ENCODE data around the gene ATG101. TPM values are rescaled to one million over a fixed set of nuclear protein-coding genes. Genes with fewer than 3 reads are reported as not detected.

Gene ATG101
- total RNA-seq, 2 experiments from 2014 or later: 28.8 to 31.1 TPM

- H3K27ac Mint-ChIP-seq: no peak overlapping the region
- CTCF ChIA-PET: interaction anchor here (0.8 to 15.1 kb wide), 15 partner anchors 9 to 177 kb away, joined by 3 to 486 read pairs (median 5); partner anchors contain the start of genes ATG101 and NR4A1
Measured at GRCh38 chr12:52082669-52082987, 12.8 kb downstream of the ATG101 start.

DNA sequence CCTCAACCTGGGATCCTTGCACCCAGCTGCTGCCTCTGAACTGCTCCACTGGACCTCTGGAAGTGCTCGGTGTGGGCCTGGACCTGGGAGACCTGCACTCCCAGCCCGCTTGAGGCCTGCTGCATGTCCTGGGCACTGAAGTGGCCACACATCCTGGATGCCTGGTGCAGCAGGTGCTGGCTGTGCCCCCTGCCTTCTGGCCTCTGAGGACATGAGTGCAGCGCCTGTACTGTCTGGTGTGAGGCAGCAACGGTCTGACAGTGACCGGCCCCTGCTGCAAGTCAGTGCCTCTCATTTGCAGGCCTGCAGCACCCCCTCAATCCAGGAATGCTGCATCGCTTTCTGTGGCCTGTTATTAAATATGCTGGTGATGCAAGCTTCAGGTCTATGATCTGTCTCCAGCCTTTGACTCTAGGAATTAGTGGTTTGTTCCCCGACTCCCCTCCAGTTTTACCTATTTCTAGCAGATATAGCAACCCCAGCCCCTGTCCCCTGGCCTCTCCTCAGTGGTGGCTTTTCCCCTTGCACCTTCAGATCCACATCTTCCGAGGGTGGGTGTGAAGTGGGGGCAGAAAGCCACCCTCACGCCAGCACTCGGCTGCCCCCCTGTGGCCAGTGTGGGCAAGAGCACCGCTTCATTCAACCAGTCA lies 13.3 kb downstream of the ATG101 start:
- Mint-ChIP-seq H3K27me3 (ENCODE audit: low read depth) (peaks cover 8% of the 10 kb centered on the region), H3K4me3 (no peak overlapping the region), H3K36me3 (ENCODE audit: low read depth) (peaks cover 1% of the 10 kb centered on the region), H3K9me3 (ENCODE audit: insufficient read depth) (no peaks in the 10 kb centered on the region), H3K27ac (no peak overlapping the region), H3K4me1 (ENCODE audit: low read depth) (peaks cover 18% of the 10 kb centered on the region)
- ATAC-seq (peak; percentile 83), DNase-seq (peak; percentile 78)
- ChIA-PET CTCF (interaction anchor here (0.8 to 15.1 kb wide), 15 partner anchors 8 to 177 kb away, joined by 3 to 486 read pairs (median 5); partner anchors contain the start of genes ATG101 and NR4A1), POLR2A (interaction anchor here (3.2 kb wide), 1 partner anchor 58 kb away, joined by 9 read pairs; no protein-coding TSS in a partner anchor)

More at GRCh38 chr12:52082669-52082987, 12.8 kb downstream of the ATG101 start:
- POLR2A ChIA-PET: interaction anchor here (3.2 kb wide), 1 partner anchor 57 kb away, joined by 9 read pairs; no protein-coding TSS in a partner anchor
- no peak for ATAC-seq
- Mint-ChIP-seq H3K27me3 (ENCODE audit: low read depth) (peaks cover 3% of the 10 kb centered on the region), H3K9me3 (ENCODE audit: insufficient read depth) (no peaks in the 10 kb centered on the region), H3K36me3 (ENCODE audit: low read depth) (peaks cover 6% of the 10 kb centered on the region), H3K4me3 (no peak overlapping the region), H3K4me1 (ENCODE audit: low read depth) (peaks cover 18% of the 10 kb centered on the region)
- DNase-seq: no peak

DNA sequence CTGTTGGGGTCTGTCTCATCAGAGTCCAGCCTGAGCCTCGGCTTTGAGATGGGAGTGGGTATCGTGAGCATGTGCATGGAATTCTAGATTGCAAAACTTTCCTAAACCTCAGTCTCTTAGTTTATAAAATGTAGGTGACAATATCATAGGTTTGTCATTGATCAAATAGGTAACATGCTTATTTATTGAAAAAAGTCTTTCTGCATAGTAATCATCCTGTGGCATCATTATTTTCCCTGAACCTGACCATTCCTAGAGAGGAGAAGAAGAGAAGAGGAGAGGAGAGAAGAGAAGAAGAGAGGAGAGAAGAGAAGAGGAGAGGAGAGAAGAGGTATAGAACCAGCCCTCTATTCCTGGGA lies 13.8 kb downstream of the ATG101 start:
- ChIA-PET CTCF (interaction anchor here (1.0 to 15.1 kb wide), 7 partner anchors 10 to 176 kb away, joined by 3 to 486 read pairs (median 4); partner anchors contain the start of gene ATG101), POLR2A (interaction anchor here (3.2 kb wide), 1 partner anchor 58 kb away, joined by 9 read pairs; no protein-coding TSS in a partner anchor)
- ATAC-seq: no peak
- Mint-ChIP-seq H3K4me3 (no peak overlapping the region), H3K9me3 (ENCODE audit: insufficient read depth) (no peaks in the 10 kb centered on the region), H3K27ac (no peak overlapping the region), H3K36me3 (ENCODE audit: low read depth) (no peaks in the 10 kb centered on the region), H3K27me3 (ENCODE audit: low read depth) (peaks cover 11% of the 10 kb centered on the region), H3K4me1 (ENCODE audit: low read depth) (peaks cover 18% of the 10 kb centered on the region)
- DNase-seq: no peak

GRCh38 chr12:52084491-52085231 lies 14.9 kb downstream of the ATG101 start:
- no peak for DNase-seq
- Mint-ChIP-seq H3K36me3 (ENCODE audit: low read depth) (no peaks in the 10 kb centered on the region), H3K27me3 (ENCODE audit: low read depth) (peaks cover 15% of the 10 kb centered on the region), H3K4me1 (ENCODE audit: low read depth) (peaks cover 18% of the 10 kb centered on the region), H3K4me3 (no peak overlapping the region), H3K9me3 (ENCODE audit: insufficient read depth) (no peaks in the 10 kb centered on the region), H3K27ac (no peak overlapping the region)
- ChIA-PET CTCF (interaction anchor here (1.5 to 15.1 kb wide), 4 partner anchors 16 to 58 kb away, joined by 5 to 486 read pairs (median 10); partner anchors contain the start of gene ATG101), POLR2A (interaction anchor here (1.2 kb wide), 1 partner anchor 59 kb away, joined by 5 read pairs; no protein-coding TSS in a partner anchor)
- no peak for ATAC-seq

- no peak for ATAC-seq
- POLR2A ChIA-PET: no interaction called here
- no peak overlapping the region for H3K27ac Mint-ChIP-seq
Measured at GRCh38 chr12:52085682-52086180, 16.0 kb downstream of the ATG101 start.

GRCh38 chr12:52086366-52086765 lies 16.6 kb downstream of the ATG101 start:
- ChIA-PET CTCF (interaction anchor here (1.8 to 15.1 kb wide), 3 partner anchors 17 to 60 kb away, joined by 7 to 486 read pairs (median 12); partner anchors contain the start of gene ATG101), POLR2A (no interaction called here)
- Mint-ChIP-seq H3K4me1 (ENCODE audit: low read depth) (peaks cover 21% of the 10 kb centered on the region), H3K9me3 (ENCODE audit: insufficient read depth) (no peaks in the 10 kb centered on the region), H3K27ac (no peak overlapping the region), H3K27me3 (ENCODE audit: low read depth) (peaks cover 32% of the 10 kb centered on the region), H3K4me3 (no peak overlapping the region), H3K36me3 (ENCODE audit: low read depth) (no peaks in the 10 kb centered on the region)
- no peak for DNase-seq
- ATAC-seq: no peak

More at GRCh38 chr12:52085682-52086180, 16.0 kb downstream of the ATG101 start:
- DNase-seq: no peak
- CTCF ChIA-PET: interaction anchor here (1.5 to 15.1 kb wide), 4 partner anchors 17 to 60 kb away, joined by 5 to 486 read pairs (median 10); partner anchors contain the start of gene ATG101
- H3K36me3 Mint-ChIP-seq (ENCODE audit: low read depth): no peaks in the 10 kb centered on the region
- H3K27me3 Mint-ChIP-seq (ENCODE audit: low read depth): peaks cover 26% of the 10 kb centered on the region
- peaks cover 21% of the 10 kb centered on the region for H3K4me1 Mint-ChIP-seq (ENCODE audit: low read depth)
- no peaks in the 10 kb centered on the region for H3K9me3 Mint-ChIP-seq (ENCODE audit: insufficient read depth)
- no peak overlapping the region for H3K4me3 Mint-ChIP-seq

GRCh38 chr12:52086944-52087835 lies 17.4 kb downstream of the ATG101 start:
- H3K27me3 Mint-ChIP-seq (ENCODE audit: low read depth): peaks cover 41% of the 10 kb centered on the region
- no peak for ATAC-seq
- H3K9me3 Mint-ChIP-seq (ENCODE audit: insufficient read depth): no peaks in the 10 kb centered on the region
- H3K27ac Mint-ChIP-seq: no peak overlapping the region
- CTCF ChIA-PET: interaction anchor here (15.1 kb wide), 1 partner anchor 61 kb away, joined by 486 read pairs; no protein-coding TSS in a partner anchor
- H3K4me1 Mint-ChIP-seq (ENCODE audit: low read depth): peaks cover 12% of the 10 kb centered on the region
- POLR2A ChIA-PET: no interaction called here
- H3K4me3 Mint-ChIP-seq: no peak overlapping the region
- DNase-seq: no peak
- H3K36me3 Mint-ChIP-seq (ENCODE audit: low read depth): no peaks in the 10 kb centered on the region

GRCh38 chr12:52087961-52088820 lies 18.4 kb downstream of the ATG101 start:
- DNase-seq (no peak), ATAC-seq (no peak)
- CTCF ChIA-PET: interaction anchor here (15.1 kb wide), 1 partner anchor 62 kb away, joined by 486 read pairs; no protein-coding TSS in a partner anchor
- POLR2A ChIA-PET: interaction anchor here (0.6 to 1.2 kb wide), 2 partner anchors 56 to 1128 kb away, joined by 3 read pairs; no protein-coding TSS in a partner anchor
- no peak overlapping the region for H3K27ac Mint-ChIP-seq
- peaks cover 9% of the 10 kb centered on the region for H3K4me1 Mint-ChIP-seq (ENCODE audit: low read depth)
- peaks cover 45% of the 10 kb centered on the region for H3K27me3 Mint-ChIP-seq (ENCODE audit: low read depth)
- H3K36me3 Mint-ChIP-seq (ENCODE audit: low read depth): no peaks in the 10 kb centered on the region
- H3K4me3 Mint-ChIP-seq: no peak overlapping the region
- H3K9me3 Mint-ChIP-seq (ENCODE audit: insufficient read depth): no peaks in the 10 kb centered on the region

GRCh38 chr12:52089491-52089890 lies 19.7 kb downstream of the ATG101 start:
- CTCF ChIA-PET: interaction anchor here (1.3 to 15.1 kb wide), 2 partner anchors 32 to 63 kb away, joined by 3 to 486 read pairs; no protein-coding TSS in a partner anchor
- no peak overlapping the region for H3K27ac Mint-ChIP-seq
- no peaks in the 10 kb centered on the region for H3K9me3 Mint-ChIP-seq (ENCODE audit: insufficient read depth)
- no peaks in the 10 kb centered on the region for H3K36me3 Mint-ChIP-seq (ENCODE audit: low read depth)
- POLR2A ChIA-PET: no interaction called here
- no peak for DNase-seq
- peaks cover 3% of the 10 kb centered on the region for H3K4me1 Mint-ChIP-seq (ENCODE audit: low read depth)
- no peak overlapping the region for H3K4me3 Mint-ChIP-seq
- peaks cover 49% of the 10 kb centered on the region for H3K27me3 Mint-ChIP-seq (ENCODE audit: low read depth)
- no peak for ATAC-seq

GRCh38 chr12:52090291-52090690 lies 20.5 kb downstream of the ATG101 start:
- no peaks in the 10 kb centered on the region for H3K9me3 Mint-ChIP-seq (ENCODE audit: insufficient read depth)
- no peaks in the 10 kb centered on the region for H3K36me3 Mint-ChIP-seq (ENCODE audit: low read depth)
- ChIA-PET POLR2A (no interaction called here), CTCF (interaction anchor here (15.1 kb wide), 1 partner anchor 64 kb away, joined by 486 read pairs; no protein-coding TSS in a partner anchor)
- no peak for DNase-seq
- no peak for ATAC-seq
- no peak overlapping the region for H3K4me3 Mint-ChIP-seq
- peaks cover 3% of the 10 kb centered on the region for H3K4me1 Mint-ChIP-seq (ENCODE audit: low read depth)
- peaks cover 49% of the 10 kb centered on the region for H3K27me3 Mint-ChIP-seq (ENCODE audit: low read depth)
- H3K27ac Mint-ChIP-seq: no peak overlapping the region

All from activated CD8-positive, alpha-beta T cell treated with anti-CD3 and anti-CD28 coated beads, Interleukin-2, amount 10 ng/mL, durations not matched to agents 7 days and 5 days (primary cell).